Glomerular endothelial cell (primary cell): ENCODE measurements around the gene GULP1. TPM values are rescaled to one million over a fixed set of nuclear protein-coding genes. Genes with fewer than 3 reads are reported as not detected.
"Not testable (repeated sequence)": the region's sequence is repeated elsewhere in the genome, so short reads cannot be mapped to it uniquely, and the experiment has no call there.

Source experiments
- DNase-seq: peaks from one replicate; pipeline ENCODE4 v3.0.0-alpha.2; 2011; ENCODE audit warnings: low read depth, low spot score; ENCODE audit errors: extremely low read depth
- total RNA-seq: library from RNA; depleted of rRNA; stranded (reverse); fragments of >200 nt; gene quantifications from 2 replicates; pipeline ENCODE4 v1.2.3, GENCODE V29; 2015

The GULP1 gene
- total RNA-seq, 1 donor from 2014 or later = 33.8 TPM

DNA sequence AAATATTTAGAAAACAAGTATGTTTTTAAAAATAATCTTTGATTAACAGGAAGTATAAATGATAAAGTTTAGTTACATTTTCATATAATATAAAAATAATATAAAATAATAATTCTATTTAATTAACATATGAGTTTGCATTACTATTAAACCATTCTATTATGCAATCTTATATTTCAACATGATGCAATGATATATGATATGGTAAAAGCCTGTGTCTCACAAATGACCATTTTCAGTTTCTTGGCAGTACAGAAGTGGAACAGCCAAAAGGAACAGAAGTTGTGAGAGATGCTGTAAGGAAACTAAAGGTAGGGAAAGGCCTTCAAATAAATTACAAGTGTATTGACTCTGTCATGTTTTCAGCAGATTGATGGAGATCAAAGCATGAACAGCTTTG is 230.8 kb downstream of the GULP1 start:
- no peak for DNase-seq

DNA sequence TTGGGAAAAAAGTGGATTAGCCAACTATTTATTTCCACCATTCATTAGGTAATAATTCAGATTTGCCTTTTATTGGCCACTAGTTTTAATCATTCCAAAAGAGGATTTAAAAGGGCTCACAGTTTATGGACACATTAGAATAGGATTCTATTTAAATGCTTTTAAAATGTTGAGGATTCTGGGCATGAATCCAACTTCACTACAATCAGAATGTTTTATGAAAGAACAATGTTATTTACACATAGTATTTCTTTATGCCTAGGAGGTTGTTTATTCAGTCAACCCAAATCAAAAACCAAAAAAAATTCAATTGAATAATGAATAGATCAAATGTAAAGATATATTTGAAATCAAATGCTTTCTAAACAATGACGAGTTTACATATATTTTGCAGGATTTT is 232.2 kb downstream of the GULP1 start:
- DNase-seq = no peak

DNA sequence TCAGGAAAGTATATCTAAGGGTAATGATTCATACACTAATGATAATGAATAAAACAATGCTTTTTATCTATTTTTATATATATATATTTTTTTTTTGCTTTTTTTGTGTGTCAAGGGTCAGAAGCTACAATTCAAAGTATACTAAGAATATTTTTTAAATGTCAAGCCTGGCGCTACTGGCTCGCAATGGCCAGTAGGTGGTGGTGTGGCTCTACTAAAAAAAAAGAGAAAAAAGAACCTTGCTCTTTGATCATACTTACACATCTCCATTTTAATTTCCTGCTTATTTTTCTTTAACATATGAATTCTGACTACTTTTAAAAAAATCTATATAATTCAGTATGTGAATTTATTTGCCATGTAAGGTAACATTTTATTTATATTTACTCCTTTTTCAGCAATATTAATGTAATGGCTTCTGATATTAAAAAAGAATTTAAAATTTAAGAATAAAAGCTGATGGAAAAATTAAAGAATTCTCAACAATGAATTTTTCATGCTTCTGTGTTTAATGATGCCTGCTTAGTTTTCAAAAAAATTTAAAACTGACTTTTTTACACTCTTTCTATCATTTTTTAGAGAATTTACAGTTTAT is 232.9 kb downstream of the GULP1 start:
- DNase-seq = no peak

DNA sequence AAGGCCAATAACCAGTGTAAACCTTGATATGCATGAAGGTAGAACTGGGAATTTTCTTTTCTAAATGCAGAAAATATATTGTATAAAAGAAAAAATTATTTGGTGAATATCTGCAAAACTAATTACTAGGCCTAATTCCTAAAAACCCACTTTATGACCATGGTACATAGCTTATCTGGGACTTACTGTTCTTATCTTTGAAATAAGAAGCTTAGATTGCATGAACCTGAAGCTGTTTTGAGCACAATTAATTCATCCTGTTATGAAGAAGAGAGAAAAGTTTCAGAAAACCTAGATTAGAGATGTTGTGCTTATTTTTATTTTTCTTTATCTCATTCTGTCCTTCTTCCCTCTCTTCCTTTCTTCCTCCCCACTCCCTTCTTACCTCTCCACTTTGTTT is 235.0 kb downstream of the GULP1 start:
- DNase-seq = no peak

DNA sequence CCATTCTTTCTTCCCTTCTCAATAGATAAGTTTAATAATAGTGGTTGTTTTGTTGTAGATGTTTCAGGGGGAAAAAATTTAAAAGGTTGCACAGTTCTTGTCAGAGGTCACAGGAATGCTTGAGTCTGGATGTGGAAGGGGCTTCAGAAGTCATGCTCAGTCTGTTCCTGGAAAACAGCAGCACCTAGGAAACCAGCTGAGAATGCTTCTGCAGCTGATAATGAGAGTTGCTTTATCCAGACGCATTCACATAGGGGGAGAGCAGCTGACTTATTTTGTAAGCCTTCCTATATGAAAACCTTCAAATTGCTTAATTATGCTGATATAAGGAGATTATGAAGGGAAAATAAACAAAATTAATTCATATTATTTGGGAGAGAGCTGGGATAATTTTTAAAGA is 235.5 kb downstream of the GULP1 start:
- no peak for DNase-seq

DNA sequence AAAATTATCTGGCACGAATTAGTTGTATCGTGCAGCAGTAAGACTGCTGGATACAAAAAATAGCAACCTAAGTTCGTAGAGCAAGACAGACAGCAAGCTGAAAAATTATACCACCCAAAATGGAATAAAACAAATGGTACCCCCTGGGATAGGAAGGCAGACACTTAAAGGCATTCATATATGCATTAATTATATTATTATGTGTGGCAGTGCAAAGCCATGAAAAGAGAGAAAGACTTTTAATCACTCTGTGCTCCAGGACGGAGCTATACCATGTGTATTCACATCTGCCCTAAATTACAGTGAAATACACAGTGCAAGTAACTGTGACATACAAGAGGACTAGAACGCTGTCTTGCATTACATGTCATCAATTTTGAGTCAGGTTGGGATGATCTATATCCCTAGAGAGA is 235.9 kb downstream of the GULP1 start:
- DNase-seq = no peak

DNA sequence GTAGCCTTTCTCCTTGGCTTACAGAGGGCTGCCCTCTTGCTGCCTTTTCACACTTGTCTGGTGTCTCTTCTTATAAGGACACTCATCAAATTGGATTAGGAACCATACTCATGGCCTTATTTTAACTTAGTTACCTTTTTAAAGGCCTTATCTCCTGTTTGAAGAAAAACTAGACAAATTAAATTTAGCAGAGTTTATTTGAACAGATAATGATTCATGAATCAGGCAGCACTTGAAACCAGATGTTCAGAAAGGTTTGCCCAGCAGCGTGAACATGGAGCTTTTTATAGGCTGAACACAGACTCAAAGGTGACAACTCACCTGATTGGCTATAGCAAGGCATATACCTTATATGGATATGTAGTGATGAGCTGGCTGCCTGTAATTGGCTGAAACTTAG is 238.0 kb downstream of the GULP1 start:
- no peak for DNase-seq

DNA sequence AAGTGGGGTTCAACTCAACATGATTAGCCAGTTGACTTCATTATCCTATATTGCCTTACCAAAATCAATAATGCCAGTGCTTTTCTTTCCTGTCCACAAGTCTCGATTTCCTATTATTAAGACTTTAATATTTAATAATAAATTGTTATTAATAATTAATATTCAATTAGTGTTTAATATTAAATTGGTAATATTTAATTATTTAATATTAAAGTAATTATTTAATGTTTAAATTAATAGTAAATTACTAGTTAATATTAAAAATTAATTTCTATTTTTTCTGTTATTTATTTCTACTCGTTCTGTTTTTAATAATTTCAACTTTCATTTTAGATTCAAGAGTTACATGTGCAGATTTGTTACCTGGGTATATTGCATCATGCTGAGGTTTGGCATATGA is 243.2 kb downstream of the GULP1 start:
- no peak for DNase-seq

DNA sequence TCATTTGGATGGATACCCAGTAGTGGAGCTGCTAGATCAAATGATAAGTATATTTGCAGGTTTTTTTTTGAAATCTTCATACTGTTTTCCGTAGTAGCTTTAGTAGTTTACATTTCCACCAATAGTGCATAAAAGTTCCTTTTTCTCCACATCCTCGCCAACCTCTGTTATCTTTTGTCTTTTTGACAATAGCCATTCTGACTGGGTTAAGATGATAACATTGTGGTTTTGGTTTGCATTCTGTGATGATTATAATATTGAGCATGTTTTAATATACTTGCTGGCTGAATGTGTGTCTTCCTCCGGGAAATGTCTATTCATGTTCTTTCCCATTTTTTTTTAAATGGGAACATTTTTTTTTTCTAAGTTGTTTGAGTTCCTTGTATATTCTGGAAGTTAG is 260.0 kb downstream of the GULP1 start:
- DNase-seq = no peak

DNA sequence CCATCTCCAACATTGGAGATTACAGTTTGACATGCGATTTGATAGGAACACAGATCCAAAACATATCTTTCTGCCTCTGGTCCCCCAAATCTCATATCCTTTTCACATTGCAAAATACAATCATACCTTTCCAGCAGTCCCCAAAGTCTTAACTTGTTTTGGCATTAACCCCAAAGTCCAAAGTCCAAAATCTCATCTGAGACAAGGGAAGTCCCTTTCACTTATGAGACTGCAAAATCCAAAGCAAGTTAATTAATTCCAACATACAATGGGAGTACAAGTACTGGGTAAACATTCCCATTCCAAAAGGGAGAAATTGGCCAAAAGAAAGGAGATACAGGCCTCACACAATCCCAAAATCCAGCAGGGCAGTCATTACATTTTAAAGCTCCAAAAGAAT is 265.4 kb downstream of the GULP1 start:
- no peak for DNase-seq

DNA sequence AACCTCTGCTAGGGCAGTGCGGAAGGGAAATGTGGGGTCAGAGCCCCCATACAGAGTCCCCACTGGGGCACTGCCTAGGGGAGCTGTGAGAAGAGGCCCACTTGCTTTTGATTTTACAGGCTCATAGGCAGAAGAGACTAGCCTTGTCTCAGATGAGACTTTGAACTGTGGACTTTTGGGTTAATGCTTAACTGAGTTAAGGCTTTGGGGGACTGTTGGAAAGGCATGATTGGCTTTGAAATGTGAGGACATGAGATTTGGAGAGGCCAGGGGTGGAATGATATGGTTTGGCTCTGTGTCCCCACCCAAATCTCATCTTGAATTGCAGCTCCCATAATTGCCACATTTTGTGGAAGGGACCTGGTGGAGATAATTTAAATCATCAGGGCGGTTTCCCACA is 267.8 kb downstream of the GULP1 start:
- not testable (repeated sequence) for DNase-seq

DNA sequence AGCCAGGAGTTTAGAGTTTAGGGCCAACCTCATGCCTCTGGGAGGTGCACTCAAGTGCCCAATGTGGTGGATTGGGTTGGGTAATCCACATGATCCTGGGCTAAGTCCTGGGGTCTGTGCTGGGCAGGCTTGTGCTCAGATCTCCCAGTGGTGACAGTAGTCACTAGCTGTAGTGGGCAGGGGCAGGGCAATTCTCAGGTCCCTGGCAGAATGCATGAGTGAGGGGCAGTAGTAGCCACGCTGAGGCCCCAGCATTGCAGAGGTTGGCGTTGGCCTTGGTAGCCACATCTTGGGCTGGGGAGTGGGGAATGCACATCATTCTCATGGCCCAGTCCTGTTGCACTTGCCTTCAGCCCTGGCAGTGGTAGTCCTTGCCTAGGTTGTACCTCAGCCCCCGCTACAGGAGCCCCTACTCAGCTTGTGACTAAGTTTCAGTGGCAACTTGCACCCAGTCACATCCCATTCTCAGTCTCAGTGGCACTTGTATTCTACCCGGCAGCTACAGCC is 269.9 kb downstream of the GULP1 start:
- no peak for DNase-seq

DNA sequence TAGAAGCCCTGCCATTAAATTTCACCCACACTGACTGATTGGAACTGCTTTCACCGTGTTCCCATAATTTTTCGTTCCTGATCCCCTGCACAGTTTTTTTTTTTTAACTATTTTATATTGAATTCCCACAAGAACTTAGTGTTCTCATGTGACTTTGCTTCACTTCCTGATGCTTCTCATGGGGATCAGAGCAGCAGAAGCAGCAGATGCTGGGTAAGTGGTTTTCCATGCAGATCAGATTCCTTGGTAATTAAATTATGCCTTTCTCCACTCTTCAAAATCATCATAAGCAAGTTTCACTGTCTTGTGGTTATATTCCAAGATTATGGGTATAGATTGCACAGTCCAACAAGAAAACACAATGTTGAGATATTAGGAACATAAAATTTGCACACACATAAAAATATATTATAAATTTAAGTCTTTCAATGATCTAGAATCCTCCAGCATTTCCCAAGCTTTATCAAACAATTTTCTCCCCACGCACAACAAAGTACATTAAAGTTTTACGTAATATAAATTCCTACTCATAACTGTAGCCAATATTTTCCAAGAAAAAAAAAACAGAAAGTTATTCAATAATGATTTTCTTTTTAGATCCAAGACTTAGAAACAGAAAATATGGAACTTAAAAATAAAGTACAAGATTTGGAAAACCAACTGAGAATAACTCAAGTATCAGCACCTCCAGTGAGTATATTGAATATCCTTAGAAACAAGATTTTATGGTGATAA is 277.9 kb downstream of the GULP1 start:
- no peak for DNase-seq

DNA sequence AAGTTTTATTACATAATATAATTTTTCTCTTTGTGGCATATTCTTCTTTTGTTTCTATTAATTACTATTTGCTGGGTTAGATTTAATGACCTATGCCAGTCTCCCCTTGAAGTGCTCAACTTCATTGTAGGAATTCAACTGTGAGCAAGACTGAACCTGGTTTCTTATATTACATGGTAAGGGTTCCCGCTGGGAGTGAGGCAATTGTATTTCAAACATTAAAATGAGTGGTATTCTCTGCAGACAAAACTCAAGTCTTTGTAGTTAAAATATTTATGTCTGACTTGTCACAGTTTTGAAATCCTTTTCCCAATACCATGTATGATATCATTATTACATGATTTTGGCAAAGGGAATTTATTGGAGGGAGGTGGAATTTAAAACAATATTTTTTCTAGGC is 278.7 kb downstream of the GULP1 start:
- DNase-seq = no peak

DNA sequence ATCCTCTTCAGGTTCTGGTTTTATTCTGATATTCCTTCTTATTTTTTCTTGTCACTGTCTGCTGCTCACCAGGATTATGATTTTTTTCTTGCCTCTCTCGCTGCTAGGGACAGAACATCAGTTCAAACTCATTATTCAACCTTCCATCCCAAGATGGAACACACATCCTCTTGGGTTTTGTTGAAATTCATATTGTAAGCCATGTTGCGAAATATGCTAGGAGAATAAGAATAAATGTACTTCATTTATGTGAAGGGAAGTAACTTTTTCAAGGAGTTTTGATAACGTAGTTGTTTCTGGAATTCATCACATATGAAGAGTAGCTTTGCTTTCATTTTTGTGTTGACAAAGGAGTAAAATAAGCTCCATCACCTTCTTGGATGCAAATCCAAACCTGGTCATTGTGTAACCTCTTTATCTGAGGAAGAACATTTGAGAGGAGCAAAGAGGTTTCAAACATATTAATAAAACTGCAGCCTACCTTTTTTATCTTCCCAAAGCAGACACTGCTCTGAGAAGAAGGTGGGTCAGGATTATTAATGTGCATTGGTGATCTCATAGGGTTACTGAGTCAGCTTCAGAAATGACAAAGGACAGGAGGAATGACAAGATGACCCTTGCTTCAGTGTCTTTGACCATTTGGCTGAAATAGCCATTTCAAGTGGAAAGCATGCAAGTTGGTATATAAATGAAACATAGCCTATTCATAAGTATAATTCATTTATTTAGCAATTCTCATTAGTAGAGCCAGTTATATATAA is 280.0 kb downstream of the GULP1 start:
- DNase-seq = no peak

DNA sequence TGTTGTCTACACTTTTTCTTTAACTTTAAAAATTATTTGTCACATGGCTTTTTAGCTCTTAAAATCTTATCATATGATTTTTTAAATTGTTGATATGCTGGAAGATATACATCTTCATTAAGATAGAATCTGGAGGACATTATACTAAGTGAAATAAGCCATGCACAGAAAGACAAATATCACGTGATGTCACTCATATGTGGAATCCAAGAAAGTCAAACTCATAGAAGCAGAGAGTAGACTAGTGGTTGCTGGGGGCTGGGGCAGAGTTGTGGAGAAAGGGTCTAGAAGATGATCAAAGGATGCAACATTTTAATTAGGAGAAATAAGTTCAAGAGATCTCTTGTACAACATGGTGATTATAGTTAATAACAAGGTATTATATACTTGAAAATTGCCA is 280.9 kb downstream of the GULP1 start:
- DNase-seq = no peak

DNA sequence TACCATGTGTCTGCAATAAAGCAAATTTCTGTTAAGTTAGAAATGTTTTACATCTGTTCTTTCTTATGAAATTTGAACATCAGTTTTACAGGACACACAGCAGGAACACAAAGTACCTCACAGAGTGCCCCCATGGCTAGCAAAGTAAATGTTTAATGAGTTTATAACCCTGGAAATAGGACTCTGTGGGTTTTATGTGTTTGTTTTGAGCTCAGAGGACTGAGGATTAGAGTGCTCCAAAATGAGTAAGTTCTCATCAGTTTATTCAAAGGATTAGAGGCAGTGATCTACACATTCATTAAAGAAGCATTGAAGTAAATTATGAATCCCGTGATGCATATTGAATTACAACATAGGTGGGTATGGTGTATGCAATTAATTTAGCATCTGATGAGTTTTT is 281.8 kb downstream of the GULP1 start:
- DNase-seq = no peak

DNA sequence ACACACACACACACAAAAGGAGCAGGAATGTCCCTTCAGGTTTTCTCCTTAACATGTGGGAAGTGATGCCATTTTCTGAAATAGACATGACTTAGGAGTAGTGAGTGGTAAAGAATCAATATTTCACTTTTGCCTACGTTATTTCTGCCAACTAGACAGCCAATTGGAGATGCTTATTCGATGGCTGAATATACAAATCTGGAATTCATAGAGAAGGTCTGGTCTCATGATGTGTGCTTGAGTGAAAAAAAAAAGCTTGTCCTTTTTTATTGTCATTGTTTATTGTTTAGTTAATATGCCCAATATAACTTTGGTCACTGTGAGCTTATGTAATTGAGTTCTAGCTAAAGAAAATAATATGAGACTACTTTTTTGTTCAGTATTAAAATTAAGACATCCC is 284.3 kb downstream of the GULP1 start:
- DNase-seq = no peak

DNA sequence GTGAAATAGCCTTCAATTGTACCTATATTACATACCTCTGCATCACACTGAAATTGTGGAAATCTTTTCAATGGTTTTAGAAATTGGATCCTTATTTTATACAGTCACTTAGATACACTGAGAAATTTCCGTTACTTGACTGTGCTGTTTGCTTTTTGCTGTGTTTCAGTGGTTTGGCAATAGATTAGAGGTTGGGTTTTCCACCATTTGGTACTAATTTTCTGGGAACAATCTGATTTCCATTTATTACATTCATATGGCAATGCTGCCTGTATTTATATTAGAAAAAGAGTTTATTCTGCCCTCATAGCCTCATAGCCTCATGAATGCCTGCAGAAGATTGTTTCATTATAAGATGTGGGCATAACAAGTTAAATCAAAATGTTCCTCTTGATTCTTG is 285.0 kb downstream of the GULP1 start:
- no peak for DNase-seq

DNA sequence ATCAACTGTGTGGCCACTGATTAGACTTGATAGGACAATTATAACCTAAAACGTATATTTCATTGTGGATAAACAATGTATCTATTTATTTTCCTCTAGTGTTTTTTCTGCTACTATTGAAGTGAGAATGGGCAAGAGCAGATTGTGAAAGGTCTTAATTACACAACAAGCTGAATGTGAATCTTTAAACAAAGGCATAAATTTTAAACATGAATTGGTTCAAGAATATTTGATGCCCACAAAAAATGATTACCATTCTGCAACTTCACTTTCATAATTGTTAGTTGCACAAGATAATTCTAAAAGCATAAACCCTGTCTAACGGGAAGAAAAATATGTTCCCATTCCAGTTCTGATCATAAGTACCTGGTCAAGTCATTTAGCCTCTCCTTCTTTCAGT is 285.6 kb downstream of the GULP1 start:
- DNase-seq = no peak

DNA sequence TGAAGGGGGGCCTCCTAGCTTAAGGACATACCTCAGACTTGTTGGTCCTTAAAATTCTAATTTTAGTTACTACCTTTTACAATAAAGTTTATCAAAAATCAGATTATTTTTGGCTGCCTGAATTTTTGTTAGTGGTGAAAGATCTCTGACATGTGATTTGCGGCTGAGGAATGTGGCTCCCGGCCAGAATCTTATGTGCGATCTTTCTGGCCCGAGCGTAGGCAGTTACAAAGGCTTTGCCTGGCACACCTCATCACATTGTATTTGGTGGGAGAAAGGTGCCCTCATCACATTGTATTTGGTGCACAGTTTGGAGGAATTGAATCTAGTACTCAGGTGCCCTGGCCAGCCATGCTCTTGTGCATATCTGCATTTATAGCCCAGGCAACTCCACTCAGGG is 289.1 kb downstream of the GULP1 start:
- no peak for DNase-seq

DNA sequence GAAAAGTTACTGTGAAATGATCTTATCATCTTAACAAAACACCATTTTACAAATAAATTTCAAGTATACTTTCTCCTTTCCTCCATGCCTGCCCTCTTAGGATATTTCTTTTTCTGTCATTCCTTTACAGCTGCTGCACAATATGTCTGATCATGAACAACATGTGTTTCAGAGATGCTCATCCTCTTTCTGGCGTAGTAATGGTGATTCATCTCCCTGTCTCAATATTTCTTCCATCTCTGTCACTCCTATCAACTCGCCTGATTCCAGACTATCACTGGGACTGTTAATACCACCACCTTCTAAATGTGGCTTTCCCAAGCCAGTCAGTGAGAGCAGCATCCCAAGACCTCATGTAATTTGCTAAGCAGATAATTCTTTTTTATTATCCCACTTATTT is 290.5 kb downstream of the GULP1 start:
- DNase-seq = no peak
